HG03520 (cell line): ENCODE results near the gene KIF17.

Experiments used
- ATAC-seq: cut with Tn5 transposase; IDR thresholded peaks from one replicate; pipeline ENCODE4 v1.9.1; 2021; ENCODE audit warnings: mild to moderate bottlenecking, moderate library complexity; ENCODE audit not compliant: unreplicated experiment

The KIF17 gene

GRCh38 chr1:20663365-20663764 is 54.4 kb downstream of the KIF17 start:
- ATAC-seq, result no peak

DNA sequence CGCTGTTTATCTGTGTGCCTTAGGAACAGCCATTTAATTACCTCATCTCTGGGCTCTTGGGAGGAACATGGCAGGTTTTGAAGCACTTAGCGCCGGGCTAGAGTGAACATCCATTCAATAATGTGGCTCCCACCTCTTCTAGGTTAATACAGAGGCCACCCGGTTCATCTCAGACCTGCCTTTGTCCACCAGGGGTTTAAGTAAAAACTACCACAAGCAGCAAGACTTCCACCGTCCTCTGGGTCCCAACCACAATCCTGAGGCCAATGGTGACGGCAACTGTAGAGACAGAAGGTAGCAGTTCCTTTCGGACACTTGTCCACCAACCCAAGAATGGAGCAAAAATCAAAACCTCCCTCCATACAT is 55.7 kb downstream of the KIF17 start:
- no peak for ATAC-seq

DNA sequence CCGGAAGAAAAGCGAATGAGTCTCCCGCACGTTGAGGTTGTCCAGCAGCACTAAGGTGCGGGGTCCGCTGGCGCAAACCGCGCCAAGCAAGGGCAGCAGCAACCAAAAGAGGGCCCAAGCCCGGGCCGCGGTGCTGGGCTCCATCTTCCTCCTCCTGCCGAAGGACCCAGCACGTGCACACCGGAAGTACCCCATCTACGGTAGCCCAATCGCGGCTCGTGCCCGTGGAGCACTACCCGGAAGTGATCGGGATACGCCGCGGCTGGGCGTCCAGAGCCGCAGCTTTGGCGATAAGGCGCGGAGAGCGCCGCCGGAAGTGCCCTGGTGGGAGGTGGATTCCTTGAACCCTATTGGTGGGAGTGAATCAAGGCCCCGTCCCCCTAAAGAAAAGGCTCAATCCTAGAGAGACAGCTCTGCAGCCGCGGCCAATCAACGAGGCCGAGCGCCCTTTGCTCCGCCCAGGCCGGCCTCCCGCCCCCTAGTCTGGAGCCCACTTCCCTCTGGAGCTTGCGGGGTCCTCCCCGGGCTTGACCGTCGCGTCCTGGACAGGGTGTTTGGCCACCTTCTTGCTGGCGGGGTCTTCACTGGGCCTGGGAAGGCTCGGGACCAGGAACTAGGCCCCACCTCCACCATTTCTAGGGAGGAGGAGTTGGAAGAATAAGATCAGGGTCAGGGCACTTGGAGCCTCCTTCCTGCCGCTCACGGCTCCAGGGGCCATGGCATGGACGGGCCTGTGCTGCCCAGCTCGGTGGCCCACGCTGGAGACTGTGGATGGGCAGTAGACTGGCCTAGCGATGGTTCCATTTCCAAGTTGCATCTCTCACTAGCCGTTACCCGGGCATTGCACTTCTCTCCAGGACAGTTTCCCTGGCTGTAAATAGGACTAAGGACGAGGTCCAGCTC is 56.3 kb downstream of the KIF17 start, which contains the start of gene DDOST:
Gene DDOST, minus strand, starts transcription at position 163 of the 903 bp plus-strand sequence. Its CDS starts 19 bp downstream, at position 144.
- ATAC-seq, result peak; percentile 95

DNA sequence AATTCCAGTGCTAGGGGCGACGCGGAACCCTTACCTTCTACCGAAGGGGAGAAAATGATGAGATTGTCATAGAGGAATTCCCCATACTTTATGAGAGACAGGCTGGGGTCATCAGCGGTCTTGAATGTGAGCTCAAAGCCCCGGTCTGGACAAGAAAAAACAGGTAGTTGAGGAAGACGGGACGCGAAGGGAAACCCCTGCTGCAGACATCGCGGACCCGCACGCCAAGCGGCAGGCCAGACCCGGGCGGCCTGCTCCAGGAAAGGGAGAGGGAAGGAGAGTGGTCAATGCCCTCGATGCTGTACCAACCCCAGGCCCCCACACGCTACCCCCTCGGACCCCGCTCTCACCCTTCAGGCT is 57.0 kb downstream of the KIF17 start:
- ATAC-seq, result no peak

GRCh38 chr1:20660363-20660762 is 57.4 kb downstream of the KIF17 start:
- no peak for ATAC-seq

GRCh38 chr1:20658166-20658915 is 59.5 kb downstream of the KIF17 start:
- no peak for ATAC-seq

DNA sequence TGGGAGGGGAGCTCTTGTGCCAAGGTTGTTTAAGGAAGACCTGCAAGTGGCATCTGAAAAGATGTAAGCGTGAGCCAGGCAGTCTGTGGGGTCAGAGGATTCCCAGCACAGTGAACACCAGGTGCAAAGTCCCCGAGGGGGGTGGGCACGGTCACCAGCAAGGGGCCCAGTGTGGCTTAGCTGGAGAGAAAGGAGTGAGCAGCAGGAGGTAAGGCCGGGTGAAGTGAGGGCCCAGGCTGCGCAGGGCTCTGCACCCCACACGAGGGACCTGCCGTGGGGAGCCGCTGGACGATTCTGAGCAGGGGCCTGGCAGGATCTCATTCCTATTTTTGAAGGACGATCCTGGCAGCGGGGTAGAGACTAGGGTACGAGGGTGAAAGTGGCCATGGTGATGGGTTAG is 60.8 kb downstream of the KIF17 start:
- no peak for ATAC-seq

DNA sequence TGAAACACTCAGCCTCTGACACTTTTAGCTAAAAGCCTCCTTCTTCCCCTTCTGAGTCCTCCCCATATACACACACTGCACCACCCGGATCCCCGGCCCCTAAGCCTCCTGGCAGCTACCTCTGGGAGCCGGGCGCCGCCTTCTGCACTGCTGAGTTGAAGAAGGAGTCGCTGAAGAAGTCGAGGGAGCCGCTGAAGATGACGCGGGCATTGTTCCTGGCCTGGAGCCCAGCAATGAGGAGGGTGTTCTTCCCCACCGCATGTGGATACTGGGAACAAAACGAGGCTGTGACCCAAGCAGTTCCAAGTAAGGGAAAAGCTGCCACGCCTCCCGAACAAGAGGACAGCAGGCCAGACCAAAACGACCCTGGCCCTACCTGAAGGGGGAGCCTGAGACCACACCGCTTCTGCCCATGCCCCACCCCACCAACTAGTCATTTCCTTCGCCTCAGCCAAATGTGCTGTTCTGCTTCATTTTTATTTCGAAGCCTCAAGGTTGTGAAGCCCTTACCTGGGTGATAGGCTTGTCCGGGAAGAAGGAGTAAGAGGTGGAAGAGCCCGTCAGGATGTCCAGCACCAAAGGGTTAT is 63.6 kb downstream of the KIF17 start:
- no peak for ATAC-seq

- ATAC-seq, result no peak
Measured at GRCh38 chr1:20652300-20652699, 65.5 kb downstream of the KIF17 start.

GRCh38 chr1:20648946-20649345 is 68.9 kb downstream of the KIF17 start:
- ATAC-seq, result no peak

GRCh38 chr1:20648438-20648837 is 69.4 kb downstream of the KIF17 start:
- no peak for ATAC-seq

GRCh38 chr1:20645414-20645813 is 72.4 kb downstream of the KIF17 start:
- no peak for ATAC-seq

DNA sequence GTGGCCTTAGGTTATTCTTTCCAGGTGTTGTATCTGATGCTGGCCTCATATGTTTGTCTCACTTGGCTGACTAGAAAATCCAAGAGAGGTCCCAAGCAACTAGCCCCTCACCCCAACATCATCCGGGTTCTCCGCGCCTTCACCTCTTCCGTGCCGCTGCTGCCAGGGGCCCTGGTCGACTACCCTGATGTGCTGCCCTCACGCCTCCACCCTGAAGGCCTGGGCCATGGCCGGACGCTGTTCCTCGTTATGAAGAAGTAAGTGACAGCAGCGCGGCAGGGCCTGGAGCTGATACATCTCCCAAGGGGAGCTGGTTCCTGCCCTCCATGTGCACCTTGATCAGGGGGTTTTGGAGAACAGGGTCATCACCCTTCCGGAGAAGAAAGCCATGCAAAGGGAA is 73.4 kb downstream of the KIF17 start:
- no peak for ATAC-seq

GRCh38 chr1:20643080-20643479 is 74.7 kb downstream of the KIF17 start:
- no peak for ATAC-seq

DNA sequence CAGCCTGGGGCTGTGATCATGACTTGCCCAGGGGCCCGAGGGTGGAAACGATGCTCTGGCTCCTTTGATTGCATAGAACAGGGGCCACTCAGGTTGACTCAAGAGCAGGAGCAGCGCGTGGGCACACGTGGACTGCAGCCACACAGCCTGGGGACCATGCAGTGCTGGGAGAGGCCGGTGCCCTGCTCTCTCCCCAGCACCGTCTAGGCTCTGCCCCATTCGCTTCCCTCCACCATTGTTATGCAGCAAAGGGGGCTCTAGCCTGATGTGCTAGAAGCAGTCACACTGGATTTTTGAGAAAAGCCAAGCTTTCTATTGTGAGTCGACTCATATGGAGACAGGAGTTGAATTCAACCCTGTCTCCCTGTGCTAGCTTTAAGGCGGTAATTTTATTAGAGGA is 75.8 kb downstream of the KIF17 start:
- ATAC-seq, result no peak

- ATAC-seq, result peak; percentile 48
Measured at GRCh38 chr1:20640183-20640597, 77.6 kb downstream of the KIF17 start.

DNA sequence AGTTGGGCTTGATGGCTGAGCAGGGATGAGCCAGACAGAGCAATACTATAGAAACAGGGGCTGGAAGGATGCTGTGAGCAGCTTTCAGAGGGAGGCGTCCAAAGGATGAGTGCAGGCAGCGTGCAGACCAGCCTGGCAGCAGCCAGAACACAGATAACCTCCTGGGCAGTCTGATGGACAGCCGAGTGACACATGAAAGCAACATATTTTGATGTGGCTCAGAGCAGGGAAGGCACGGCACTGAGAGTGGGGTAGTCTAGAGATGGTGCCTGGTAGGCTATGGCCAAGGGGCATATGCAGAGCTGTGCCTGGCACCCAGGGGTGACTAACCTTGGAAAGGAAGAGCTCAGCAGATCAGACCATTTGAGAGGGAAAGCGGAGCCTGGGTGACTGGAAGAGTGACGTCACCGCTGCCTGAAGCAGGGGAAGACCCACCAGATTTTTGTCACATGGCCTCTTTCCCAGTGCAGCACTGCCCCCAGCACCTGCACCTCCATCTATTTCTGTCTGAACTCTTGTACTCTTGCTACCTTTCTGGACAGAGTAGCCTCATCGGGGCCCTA is 80.9 kb downstream of the KIF17 start:
- ATAC-seq, result no peak

DNA sequence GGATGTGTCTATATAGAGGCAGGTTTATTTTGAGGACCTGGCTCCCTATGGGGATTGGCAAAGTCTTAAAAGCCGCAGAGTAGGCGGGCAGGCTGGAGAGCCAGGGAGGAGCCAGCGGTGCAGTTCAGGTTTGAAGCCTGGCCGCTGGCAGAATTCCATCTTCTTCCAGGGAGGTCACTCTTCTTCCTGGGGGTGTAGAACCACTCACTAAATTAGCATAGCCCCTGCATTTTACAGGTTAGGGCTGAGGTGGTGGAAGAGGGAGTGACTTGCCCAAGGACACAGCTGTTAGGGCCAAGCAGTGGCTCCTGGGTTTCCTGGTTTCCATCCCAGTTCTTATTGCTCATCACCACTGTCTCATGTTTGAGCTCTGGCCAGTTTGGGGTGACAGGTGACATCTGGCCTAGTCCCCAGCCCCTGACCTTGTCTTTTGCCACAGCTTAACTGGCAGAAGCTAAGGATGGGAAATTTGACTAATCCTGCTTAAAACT is 83.2 kb downstream of the KIF17 start:
- no peak for ATAC-seq

DNA sequence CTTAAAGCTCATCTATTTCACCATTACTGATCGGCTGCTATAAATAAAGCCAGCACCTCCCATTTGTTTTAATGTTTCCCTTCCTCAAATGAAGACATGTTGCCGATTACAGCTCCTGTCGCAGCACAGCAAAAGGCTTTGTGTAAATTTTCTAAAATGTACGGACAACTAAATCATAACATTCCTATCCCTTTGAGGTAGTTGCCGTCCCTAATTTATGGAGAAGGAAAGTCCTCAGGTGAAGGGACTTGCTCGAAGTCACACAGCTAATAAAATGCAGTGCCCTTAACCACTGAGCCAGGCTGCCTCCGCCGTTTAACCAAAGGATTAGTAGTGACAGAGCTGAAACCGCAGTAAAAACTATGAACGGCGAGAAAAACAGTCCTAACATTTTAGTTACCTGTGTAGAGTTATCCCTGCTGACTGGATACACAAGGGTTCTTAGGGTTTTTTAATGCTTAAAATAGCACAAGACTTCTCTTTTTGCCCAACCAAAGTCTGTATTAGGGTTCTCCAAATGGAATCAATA is 83.7 kb downstream of the KIF17 start:
- ATAC-seq, result no peak

GRCh38 chr1:20633190-20634064 is 84.4 kb downstream of the KIF17 start, which contains the start of gene PINK1:
PINK1 (plus strand) TSS chr1:20633458; CDS start chr1:20633549, 91 bp downstream.
- ATAC-seq, result no peak
